RWPE1 (cell line): ENCODE results near the gene IFITM1.
A peak's percentile ranks its signal among the peaks of the same experiment; 100 is the strongest.

Experiments
- CTCF ChIA-PET: fragments of 350-600 bp; sonication (Branson Sonifier 250); formaldehyde crosslinking; extraction: SDS; loops from one replicate; lab custom pipeline; 2021; lab: Yijun Ruan, JAX
- POLR2A ChIA-PET: fragments of 400-600 bp; formaldehyde crosslinking; extraction: SDS; loops from one replicate; lab custom pipeline; 2020; ENCODE audit warnings: antibody characterized with exemption; ENCODE audit not compliant: low non-redundant PET; lab: Yijun Ruan, JAX
- DNase-seq: peaks from one replicate; pipeline ENCODE4 v3.0.0; 2012; ENCODE audit warnings: low spot score
- H3K27ac ChIP-seq: fragments of 450-650 bp; 2 replicates; pipeline ENCODE4 v1.5.1; 2017
- TF ChIP-seq, protein P1 (sequence below): fragments of 450-650 bp; conservative IDR thresholded peaks from 2 replicates; pipeline ENCODE4 v1.5.1; 2017; ENCODE audit warnings: low read depth, mild to moderate bottlenecking

IFITM1 gene

GRCh38 chr11:363948-364761, 50.3 kb downstream of the IFITM1 start:
- DNase-seq, result peak; percentile 85
- peak overlapping the region; percentile 79 for H3K27ac ChIP-seq
- TF ChIP-seq, protein P1, sequence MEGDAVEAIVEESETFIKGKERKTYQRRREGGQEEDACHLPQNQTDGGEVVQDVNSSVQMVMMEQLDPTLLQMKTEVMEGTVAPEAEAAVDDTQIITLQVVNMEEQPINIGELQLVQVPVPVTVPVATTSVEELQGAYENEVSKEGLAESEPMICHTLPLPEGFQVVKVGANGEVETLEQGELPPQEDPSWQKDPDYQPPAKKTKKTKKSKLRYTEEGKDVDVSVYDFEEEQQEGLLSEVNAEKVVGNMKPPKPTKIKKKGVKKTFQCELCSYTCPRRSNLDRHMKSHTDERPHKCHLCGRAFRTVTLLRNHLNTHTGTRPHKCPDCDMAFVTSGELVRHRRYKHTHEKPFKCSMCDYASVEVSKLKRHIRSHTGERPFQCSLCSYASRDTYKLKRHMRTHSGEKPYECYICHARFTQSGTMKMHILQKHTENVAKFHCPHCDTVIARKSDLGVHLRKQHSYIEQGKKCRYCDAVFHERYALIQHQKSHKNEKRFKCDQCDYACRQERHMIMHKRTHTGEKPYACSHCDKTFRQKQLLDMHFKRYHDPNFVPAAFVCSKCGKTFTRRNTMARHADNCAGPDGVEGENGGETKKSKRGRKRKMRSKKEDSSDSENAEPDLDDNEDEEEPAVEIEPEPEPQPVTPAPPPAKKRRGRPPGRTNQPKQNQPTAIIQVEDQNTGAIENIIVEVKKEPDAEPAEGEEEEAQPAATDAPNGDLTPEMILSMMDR, result peak; percentile 76
- ChIA-PET CTCF (interaction anchor here (0.5 to 1.0 kb wide), 5 partner anchors 22 to 167 kb away, joined by 3 read pairs; partner anchors contain the start of gene ANO9), POLR2A (interaction anchor here (1.0 kb wide), 1 partner anchor 30 kb away, joined by 10 read pairs; the partner anchor contains the start of gene PKP3)
